ENCODE results near the gene KCNK10.

DNA sequence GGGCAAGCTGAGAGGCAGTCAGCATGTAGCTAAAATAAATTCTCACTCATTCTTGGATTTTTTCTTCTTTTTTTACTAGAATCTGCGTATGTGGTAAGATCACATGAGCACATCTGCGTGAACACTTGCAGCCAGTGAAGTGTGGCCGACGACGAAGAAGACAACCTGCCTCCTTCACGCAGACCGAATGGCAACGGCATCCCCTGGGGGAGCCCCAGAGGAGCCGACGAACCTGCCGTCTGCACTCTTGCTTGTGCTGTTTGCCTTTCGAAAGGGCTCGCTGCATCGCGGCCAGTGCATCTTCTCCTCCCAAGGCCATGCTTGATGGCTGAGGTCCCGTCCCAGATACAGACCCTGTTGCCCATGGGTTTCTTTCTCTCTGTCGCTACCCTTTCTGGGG lies 113.8 kb downstream of the KCNK10 start:
- TF ChIP-seq, protein P1, sequence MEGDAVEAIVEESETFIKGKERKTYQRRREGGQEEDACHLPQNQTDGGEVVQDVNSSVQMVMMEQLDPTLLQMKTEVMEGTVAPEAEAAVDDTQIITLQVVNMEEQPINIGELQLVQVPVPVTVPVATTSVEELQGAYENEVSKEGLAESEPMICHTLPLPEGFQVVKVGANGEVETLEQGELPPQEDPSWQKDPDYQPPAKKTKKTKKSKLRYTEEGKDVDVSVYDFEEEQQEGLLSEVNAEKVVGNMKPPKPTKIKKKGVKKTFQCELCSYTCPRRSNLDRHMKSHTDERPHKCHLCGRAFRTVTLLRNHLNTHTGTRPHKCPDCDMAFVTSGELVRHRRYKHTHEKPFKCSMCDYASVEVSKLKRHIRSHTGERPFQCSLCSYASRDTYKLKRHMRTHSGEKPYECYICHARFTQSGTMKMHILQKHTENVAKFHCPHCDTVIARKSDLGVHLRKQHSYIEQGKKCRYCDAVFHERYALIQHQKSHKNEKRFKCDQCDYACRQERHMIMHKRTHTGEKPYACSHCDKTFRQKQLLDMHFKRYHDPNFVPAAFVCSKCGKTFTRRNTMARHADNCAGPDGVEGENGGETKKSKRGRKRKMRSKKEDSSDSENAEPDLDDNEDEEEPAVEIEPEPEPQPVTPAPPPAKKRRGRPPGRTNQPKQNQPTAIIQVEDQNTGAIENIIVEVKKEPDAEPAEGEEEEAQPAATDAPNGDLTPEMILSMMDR (IDR thresholded peaks at IDR 0.05), result no peak
- no peak for TF ChIP-seq POLR2A (IDR thresholded peaks at IDR 0.05)
